OCI-LY1 (cell line): ENCODE results near the gene SEC14L3.

Experiments
- H2AFZ ChIP-seq: fragments of 200-600 bp; sonication (generic), shearing (Covaris generic); 2 replicates; pipeline ENCODE4 v1.6.0; 2014; ENCODE audit warnings: antibody characterized with exemption, mild to moderate bottlenecking, low read length
- H3F3A ChIP-seq: fragments of 200-600 bp; sonication (generic), shearing (Covaris generic); 2 replicates; pipeline ENCODE4 v1.6.0; 2014; ENCODE audit warnings: mild to moderate bottlenecking, antibody characterized with exemption, low read length, moderate library complexity; ENCODE audit not compliant: insufficient read depth
- H3K27ac ChIP-seq: fragments of 200-600 bp; sonication (generic); 2 replicates; pipeline ENCODE4 v1.5.1; 2014; ENCODE audit warnings: low read length, mixed run types, mild to moderate bottlenecking, low read depth; ENCODE audit not compliant: poor library complexity, severe bottlenecking
- H3K27me3 ChIP-seq: fragments of 200-600 bp; sonication (generic); 2 replicates; pipeline ENCODE4 v1.6.0; 2014; ENCODE audit warnings: antibody characterized with exemption, mild to moderate bottlenecking, low read length, moderate library complexity; ENCODE audit not compliant: insufficient read depth
- H3K36me3 ChIP-seq: fragments of 200-600 bp; sonication (generic); 2 replicates; pipeline ENCODE4 v1.6.1; 2014; ENCODE audit warnings: mild to moderate bottlenecking, antibody characterized with exemption, low read length, moderate library complexity, mixed read lengths; ENCODE audit not compliant: insufficient read depth
- H3K4me1 ChIP-seq: fragments of 200-600 bp; sonication (generic); 2 replicates; pipeline ENCODE4 v1.5.1; 2014; ENCODE audit warnings: mild to moderate bottlenecking, low read length, moderate library complexity; ENCODE audit not compliant: insufficient read depth, severe bottlenecking
- H3K4me2 ChIP-seq: fragments of 200-600 bp; sonication (generic), shearing (Covaris generic); 2 replicates; pipeline ENCODE4 v1.6.1; 2014; ENCODE audit warnings: low read length
- H3K4me3 ChIP-seq: fragments of 200-600 bp; sonication (generic); 2 replicates; pipeline ENCODE4 v1.5.1; 2014; ENCODE audit warnings: low read length, low read depth, mild to moderate bottlenecking, mixed read lengths; ENCODE audit not compliant: poor library complexity, severe bottlenecking
- H3K79me2 ChIP-seq: fragments of 200-600 bp; shearing (Covaris generic); 2 replicates; pipeline ENCODE4 v1.6.1; 2016; ENCODE audit warnings: mixed run types, low read length, mixed read lengths; ENCODE audit not compliant: insufficient read depth
- H3K9ac ChIP-seq: fragments of 200-600 bp; sonication (generic), shearing (Covaris generic); 2 replicates; pipeline ENCODE4 v1.6.1; 2014; ENCODE audit warnings: mild to moderate bottlenecking, low read length, mixed read lengths
- H3K9me2 ChIP-seq: fragments of 200-600 bp; sonication (generic), shearing (Covaris generic); 2 replicates; pipeline ENCODE4 v1.6.1; 2014; ENCODE audit warnings: low read depth, mild to moderate bottlenecking, low read length, mixed read lengths
- H3K9me3 ChIP-seq: fragments of 200-600 bp; shearing (Covaris generic); 2 replicates; pipeline ENCODE4 v1.6.1; 2014; ENCODE audit warnings: low read length, mixed read lengths
- H4K20me1 ChIP-seq: fragments of 200-600 bp; sonication (generic), shearing (Covaris generic); 2 replicates; pipeline ENCODE4 v1.6.0; 2016; ENCODE audit warnings: mild to moderate bottlenecking, low read length; ENCODE audit not compliant: insufficient read depth
- EZH2 ChIP-seq: fragments of 200-600 bp; sonication (generic), shearing (Covaris generic); IDR thresholded peaks from 2 replicates; pipeline ENCODE4 v1.8.0; 2017; ENCODE audit warnings: borderline replicate concordance, mixed run types, mild to moderate bottlenecking, antibody characterized with exemption, low read length, moderate library complexity, mixed read lengths
- TF ChIP-seq, protein P1 (sequence below): fragments of 200-600 bp; sonication (generic), shearing (Covaris generic); IDR thresholded peaks from 2 replicates; pipeline ENCODE4 v1.5.1; 2017; ENCODE audit warnings: mild to moderate bottlenecking, antibody characterized with exemption, low read length, moderate library complexity, mixed read lengths

The SEC14L3 gene

DNA sequence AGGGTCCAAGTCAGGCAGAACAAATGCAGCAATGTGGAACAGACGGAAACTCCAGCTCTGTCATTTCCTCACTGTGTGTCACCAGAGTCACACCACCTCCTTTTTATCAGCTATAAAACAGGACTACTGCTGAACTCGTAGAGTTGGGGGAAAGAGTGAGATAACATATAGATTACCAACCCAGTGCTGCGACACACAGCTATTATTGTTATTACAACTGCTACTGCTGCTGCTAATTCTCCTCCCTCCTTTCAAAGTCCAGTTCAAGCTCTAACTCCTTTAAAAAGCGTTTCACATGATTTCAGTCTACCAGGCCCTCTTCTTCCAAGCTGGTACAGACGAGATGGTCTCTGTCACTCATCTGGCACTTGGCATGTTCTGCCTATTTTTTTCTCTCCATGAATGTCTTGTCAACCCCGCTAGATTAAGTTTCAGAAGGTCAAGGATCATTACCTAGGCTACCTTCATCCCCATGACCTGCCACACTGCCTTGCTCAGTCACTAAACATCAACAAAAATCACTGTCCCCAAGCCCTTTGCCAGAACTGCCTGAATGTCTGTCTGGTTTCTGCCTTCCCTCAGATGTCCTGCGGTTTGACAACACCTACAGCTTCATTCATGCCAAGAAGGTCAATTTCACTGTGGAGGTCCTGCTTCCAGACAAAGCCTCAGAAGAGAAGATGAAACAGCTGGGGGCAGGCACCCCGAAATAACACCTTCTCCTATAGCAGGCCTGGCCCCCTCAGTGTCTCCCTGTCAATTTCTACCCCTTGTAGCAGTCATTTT lies 49.9 kb downstream of the SEC14L3 start:
- TF ChIP-seq, protein P1, sequence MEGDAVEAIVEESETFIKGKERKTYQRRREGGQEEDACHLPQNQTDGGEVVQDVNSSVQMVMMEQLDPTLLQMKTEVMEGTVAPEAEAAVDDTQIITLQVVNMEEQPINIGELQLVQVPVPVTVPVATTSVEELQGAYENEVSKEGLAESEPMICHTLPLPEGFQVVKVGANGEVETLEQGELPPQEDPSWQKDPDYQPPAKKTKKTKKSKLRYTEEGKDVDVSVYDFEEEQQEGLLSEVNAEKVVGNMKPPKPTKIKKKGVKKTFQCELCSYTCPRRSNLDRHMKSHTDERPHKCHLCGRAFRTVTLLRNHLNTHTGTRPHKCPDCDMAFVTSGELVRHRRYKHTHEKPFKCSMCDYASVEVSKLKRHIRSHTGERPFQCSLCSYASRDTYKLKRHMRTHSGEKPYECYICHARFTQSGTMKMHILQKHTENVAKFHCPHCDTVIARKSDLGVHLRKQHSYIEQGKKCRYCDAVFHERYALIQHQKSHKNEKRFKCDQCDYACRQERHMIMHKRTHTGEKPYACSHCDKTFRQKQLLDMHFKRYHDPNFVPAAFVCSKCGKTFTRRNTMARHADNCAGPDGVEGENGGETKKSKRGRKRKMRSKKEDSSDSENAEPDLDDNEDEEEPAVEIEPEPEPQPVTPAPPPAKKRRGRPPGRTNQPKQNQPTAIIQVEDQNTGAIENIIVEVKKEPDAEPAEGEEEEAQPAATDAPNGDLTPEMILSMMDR = no peak
- no peak for TF ChIP-seq EZH2
- Histone ChIP-seq H3K27me3 (no peaks in the 10 kb centered on the region), H3K9me2 (no peaks in the 10 kb centered on the region), H3F3A (no peaks in the 10 kb centered on the region), H3K9ac (peak overlapping the region; percentile 93; the same call in 1 of the 2 replicates), H3K4me3 (peak overlapping the region; percentile 81), H3K9me3 (no peaks in the 10 kb centered on the region), H3K4me1 (peaks cover 42% of the 10 kb centered on the region), H3K36me3 (peaks cover 20% of the 10 kb centered on the region; the same call in 1 of the 2 replicates), H2AFZ (no peak overlapping the region), H3K4me2 (peak overlapping the region; percentile 83; the same call in 1 of the 2 replicates), H4K20me1 (no peaks in the 10 kb centered on the region), H3K27ac (no peak overlapping the region), H3K79me2 (no peaks in the 10 kb centered on the region)

DNA sequence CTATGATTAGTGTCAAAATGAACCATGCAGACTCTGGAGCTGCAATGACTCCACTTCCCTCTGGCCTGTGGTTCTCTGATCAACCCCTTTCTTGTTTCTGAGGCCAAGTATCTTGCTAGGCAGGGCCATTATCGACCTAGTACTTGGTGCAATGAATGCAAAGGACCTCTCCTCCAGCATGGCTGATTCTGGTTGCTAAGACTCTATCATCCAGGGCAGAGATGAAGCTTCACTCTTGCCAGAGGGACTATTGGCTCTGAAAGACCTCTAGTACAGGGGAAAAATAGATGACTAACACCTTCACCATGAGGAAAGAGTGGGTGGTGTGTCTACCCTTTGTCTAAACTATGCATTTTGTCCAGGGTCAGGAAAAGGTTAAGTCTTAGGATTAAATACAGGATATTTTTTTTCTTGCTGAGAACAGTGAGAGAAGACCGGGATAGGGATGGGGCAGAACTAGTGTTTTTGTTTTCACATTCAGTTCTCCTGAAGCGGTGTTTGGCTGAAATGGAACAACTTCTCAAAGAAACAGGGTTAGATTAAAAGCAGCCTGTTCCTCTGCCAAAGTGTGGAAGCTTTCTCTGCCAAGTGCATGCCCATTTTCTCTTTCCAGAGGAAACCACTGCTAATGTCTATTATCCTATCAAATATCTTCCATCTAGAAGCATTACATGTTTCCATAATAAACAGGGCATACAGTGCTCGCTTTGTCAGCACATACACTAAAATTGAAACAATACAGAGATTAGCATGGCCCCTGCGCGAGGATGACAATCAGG lies 51.3 kb downstream of the SEC14L3 start:
- no peak overlapping the region for H2AFZ ChIP-seq
- no peak overlapping the region for H3K4me2 ChIP-seq
- no peaks in the 10 kb centered on the region for H3K9me3 ChIP-seq

GRCh38 chr22:30416837-30417236 lies 55.0 kb downstream of the SEC14L3 start:
- Histone ChIP-seq H2AFZ (no peak overlapping the region), H3K27ac (no peak overlapping the region), H3K27me3 (no peaks in the 10 kb centered on the region), H3K9me3 (no peaks in the 10 kb centered on the region), H3K36me3 (peaks cover 25% of the 10 kb centered on the region; the same call in 1 of the 2 replicates), H3K79me2 (no peaks in the 10 kb centered on the region), H3K4me2 (no peak overlapping the region), H3K4me3 (no peak overlapping the region), H4K20me1 (no peaks in the 10 kb centered on the region), H3K9ac (no peak overlapping the region), H3F3A (no peaks in the 10 kb centered on the region), H3K9me2 (no peaks in the 10 kb centered on the region), H3K4me1 (peaks cover 6% of the 10 kb centered on the region)
- TF ChIP-seq, protein P1 = no peak
- TF ChIP-seq EZH2 = no peak

More for the DNA sequence above, 51.3 kb downstream of the SEC14L3 start:
- H3K4me1 ChIP-seq = peaks cover 33% of the 10 kb centered on the region
- no peaks in the 10 kb centered on the region for H3K79me2 ChIP-seq
- H3K27me3 ChIP-seq = no peaks in the 10 kb centered on the region
- H3K36me3 ChIP-seq = peaks cover 24% of the 10 kb centered on the region; the same call in 1 of the 2 replicates
- no peak overlapping the region for H3K4me3 ChIP-seq
- no peaks in the 10 kb centered on the region for H3K9me2 ChIP-seq
- H3F3A ChIP-seq = no peaks in the 10 kb centered on the region
- no peak overlapping the region for H3K27ac ChIP-seq
- H3K9ac ChIP-seq = no peak overlapping the region
- H4K20me1 ChIP-seq = no peaks in the 10 kb centered on the region
- no peak for TF ChIP-seq EZH2
- TF ChIP-seq, protein P1 = no peak
